OCI-LY7 (cell line): ENCODE data around the gene SPRR2G.

Experiments used
- CTCF ChIP-seq: fragments of 200-600 bp; sonication (generic); conservative IDR thresholded peaks from 2 replicates; pipeline ENCODE4 v1.5.1; 2014; ENCODE audit warnings: mild to moderate bottlenecking, antibody characterized with exemption, low read length, moderate library complexity, mixed read lengths
- EZH2phosphoT487 ChIP-seq: fragments of 200-600 bp; sonication (generic); IDR thresholded peaks from 2 replicates; pipeline ENCODE4 v1.6.1; 2018; ENCODE audit warnings: low read depth, borderline replicate concordance, mild to moderate bottlenecking, mixed run types, antibody characterized with exemption, low read length, moderate library complexity, mixed read lengths

- TF ChIP-seq CTCF (no peak), EZH2phosphoT487 (no peak)
Observed at GRCh38 chr1:153133743-153134142, 16.9 kb downstream of the SPRR2G start.
